HepG2 (cell line): ENCODE data around the gene HAUS7. TPM values are rescaled to one million over a fixed set of nuclear protein-coding genes. Genes with fewer than 3 reads are reported as not detected.

Experiments used
- ATAC-seq: fragments of 200-7000 bp; cut with Tn5 transposase; 3 replicates; pipeline ENCODE4 v1.9.1; 2020; ENCODE audit warnings: mild to moderate bottlenecking, moderate library complexity
- BruUV-seq: library from RNA; stranded (reverse); fragments of 400-500 nt; replicated peaks from 2 replicates; lab custom pipeline; 2021; lab: Mats Ljungman, UMichigan
- CTCF ChIA-PET: fragments of 300-600 bp; formaldehyde crosslinking; extraction: SDS; loops from one replicate; lab custom pipeline; 2021; ENCODE audit warnings: low total read pairs, inconsistent platforms, low intra/inter-chr PET ratio; lab: Yijun Ruan, JAX
- POLR2A ChIA-PET: fragments of 350-600 bp; sonication (Branson Sonifier 250); formaldehyde crosslinking; loops from one replicate; lab custom pipeline; 2020; ENCODE audit warnings: antibody characterized with exemption, inconsistent platforms; lab: Yijun Ruan, JAX
- DNase-seq: peaks from one replicate; pipeline ENCODE4 v3.0.0-alpha.2; 2015; ENCODE audit warnings: low spot score
- FAIRE-seq: peaks from 3 replicates; lab custom pipeline; 2011; peaks lifted over from hg19 to GRCh38; lab: Jason Lieb, UNC
- H2AFZ ChIP-seq: one replicate; pipeline ENCODE4 v1.6.1; 2011; ENCODE audit warnings: low read length, inconsistent platforms
- H3K27ac ChIP-seq: fragments of 300-600 bp; 3 replicates; pipeline ENCODE4 v1.8.0; 2011; ENCODE audit warnings: mixed run types, mild to moderate bottlenecking, mixed read lengths, low read length, inconsistent platforms; ENCODE audit not compliant: insufficient read depth; ENCODE audit errors: extremely low read length
- H3K27me3 ChIP-seq, 2 experiments: fragments of 200-600 bp in 1 of 2; 2 replicates in 1 of 2; 3 replicates in 1 of 2; pipeline versions ENCODE4 v1.6.0 to v1.8.0; 2011; ENCODE audit warnings: low read length in 2 of 2, mild to moderate bottlenecking in 2 of 2, moderate library complexity in 2 of 2, inconsistent platforms in 1 of 2; ENCODE audit not compliant: insufficient read depth in 2 of 2, control insufficient read depth in 1 of 2
- H3K36me3 ChIP-seq, 2 experiments: fragments of 200-600 bp in 1 of 2; replicated peaks in 1 of 2; 2 replicates in 1 of 2; 3 replicates in 1 of 2; pipeline versions ENCODE4 v1.5.1 to v1.8.0; 2011; ENCODE audit warnings: low read length in 2 of 2, inconsistent platforms in 1 of 2; ENCODE audit not compliant: insufficient read depth in 2 of 2, control insufficient read depth in 1 of 2
- H3K4me1 ChIP-seq: 2 replicates; pipeline ENCODE4 v1.5.1; 2012; ENCODE audit warnings: low read length, inconsistent platforms; ENCODE audit not compliant: insufficient read depth
- H3K4me2 ChIP-seq: 2 replicates; pipeline ENCODE4 v1.6.0; 2011; ENCODE audit warnings: low read depth, low read length, inconsistent platforms
- H3K4me3 ChIP-seq, 3 experiments: fragments of 200-600 bp in 1 of 3; sonication (generic), shearing (Covaris generic) in 1 of 3; replicated peaks in 1 of 3; 2 replicates each; pipeline ENCODE4 v1.5.1; 2011 to 2016; ENCODE audit warnings: low read length in 3 of 3, inconsistent platforms in 2 of 3, low read depth in 2 of 3, mild to moderate bottlenecking in 2 of 3, control low read depth in 1 of 3, mixed read lengths in 1 of 3; ENCODE audit not compliant: insufficient read depth in 1 of 3
- H3K79me2 ChIP-seq: one replicate; pipeline ENCODE4 v1.6.1; 2011; ENCODE audit warnings: low read length, inconsistent platforms; ENCODE audit not compliant: insufficient read depth
- H3K9ac ChIP-seq: 2 replicates; pipeline ENCODE4 v1.6.0; 2011; ENCODE audit warnings: mild to moderate bottlenecking, low read depth, low read length, inconsistent platforms; ENCODE audit not compliant: insufficient read depth
- H3K9me3 ChIP-seq: 2 replicates; pipeline ENCODE4 v1.5.1; 2012; ENCODE audit warnings: mild to moderate bottlenecking, low read length
- H4K20me1 ChIP-seq: 2 replicates; pipeline ENCODE4 v1.6.0; 2011; ENCODE audit warnings: inconsistent platforms, mild to moderate bottlenecking, low read length, moderate library complexity; ENCODE audit not compliant: insufficient read depth
- ELF3 ChIP-seq: IDR thresholded peaks from 2 replicates; pipeline ENCODE4 v1.6.1; 2016; ENCODE audit warnings: missing genetic modification reagents, missing compliant biosample characterization
- HIVEP1 ChIP-seq: sonication (generic); formaldehyde crosslinking; IDR thresholded peaks from 2 replicates; pipeline ENCODE4 v1.4.0; 2020; ENCODE audit warnings: mild to moderate bottlenecking, missing genetic modification reagents
- MTF1 ChIP-seq: sonication (generic); formaldehyde crosslinking; IDR thresholded peaks from 2 replicates; pipeline ENCODE4 v1.5.0; 2020; ENCODE audit warnings: missing genetic modification reagents
- SETDB1 ChIP-seq: sonication (generic); formaldehyde crosslinking; IDR thresholded peaks from 2 replicates; pipeline ENCODE4 v1.5.1; 2020; ENCODE audit warnings: missing genetic modification reagents, mild to moderate bottlenecking, borderline replicate concordance
- STAT5B ChIP-seq: sonication (generic); formaldehyde crosslinking; IDR thresholded peaks from 2 replicates; pipeline ENCODE4 v1.4.0; 2020; ENCODE audit warnings: missing genetic modification reagents
- ZNF160 ChIP-seq: sonication (generic); formaldehyde crosslinking; IDR thresholded peaks from 2 replicates; pipeline ENCODE4 v1.8.0; 2022; ENCODE audit warnings: mild to moderate bottlenecking, inconsistent platforms, missing genetic modification reagents
- ZNF7 ChIP-seq: IDR thresholded peaks from 2 replicates; pipeline ENCODE4 v1.6.1; 2016; ENCODE audit warnings: missing biosample characterization, missing genetic modification reagents
- WGBS: methylation state at CpG from one replicate; pipeline ENCODE4 v1.1.6; 2017; ENCODE audit warnings: low lambda C conversion rate; 5-methylcytosine and 5-hydroxymethylcytosine counted together
- in situ Hi-C: cut with HindIII; loops from 2 replicates; pipeline ENCODE4 v1.10.0; 2017; ENCODE audit warnings: low pct_unique_long_range_greater_than_20kb; ENCODE audit not compliant: extremely low pct_ligation_motif_present
- intact Hi-C: fragments of 100-400 bp; cut with micrococcal nuclease; formaldehyde crosslinking; loops from one replicate; pipeline ENCODE4 v1.10.0; 2022; ENCODE audit not compliant: unreplicated experiment
- polyA plus RNA-seq, 8 experiments: library from polyadenylated mRNA; depleted of rRNA in 3 of 8; stranded (reverse) in 7 of 8; unstranded in 1 of 8; fragments of >200 nt; fragmentation: Illumina TruSeq in 4 of 8; extraction: Trizol in 4 of 8; gene quantifications; 2 replicates each; pipeline versions ENCODE4 v1.2.1 to v1.2.3, GENCODE V29; 2011 to 2016; ENCODE audit warnings: low read depth in 4 of 8, missing spikeins in 1 of 8, mixed read lengths in 1 of 8; ENCODE audit not compliant: insufficient read depth in 1 of 8
- total RNA-seq, 5 experiments: library from RNA; depleted of rRNA; stranded (reverse); fragments of >200 nt; fragmentation: Illumina TruSeq; extraction: Trizol; gene quantifications; 2 replicates each; pipeline ENCODE4 v1.2.3, GENCODE V29; 2016; ENCODE audit warnings: low read depth in 1 of 5
- TF ChIP-seq, protein P1 (sequence below): sonication (generic); formaldehyde crosslinking; IDR thresholded peaks from 2 replicates; pipeline ENCODE4 v1.5.0; 2020; ENCODE audit warnings: missing genetic modification reagents, mild to moderate bottlenecking, borderline replicate concordance
- TF ChIP-seq, protein P2 (sequence below): fragments of 450-650 bp; IDR thresholded peaks from 2 replicates; pipeline ENCODE4 v1.6.1; 2017; ENCODE audit warnings: mild to moderate bottlenecking

HAUS7 gene
- total and polyA plus RNA-seq, 2 of the 13 experiments (the other 11 are each of a cell fraction or from before 2014, with no cell fraction given) = 10.9 to 42.4 TPM

DNA sequence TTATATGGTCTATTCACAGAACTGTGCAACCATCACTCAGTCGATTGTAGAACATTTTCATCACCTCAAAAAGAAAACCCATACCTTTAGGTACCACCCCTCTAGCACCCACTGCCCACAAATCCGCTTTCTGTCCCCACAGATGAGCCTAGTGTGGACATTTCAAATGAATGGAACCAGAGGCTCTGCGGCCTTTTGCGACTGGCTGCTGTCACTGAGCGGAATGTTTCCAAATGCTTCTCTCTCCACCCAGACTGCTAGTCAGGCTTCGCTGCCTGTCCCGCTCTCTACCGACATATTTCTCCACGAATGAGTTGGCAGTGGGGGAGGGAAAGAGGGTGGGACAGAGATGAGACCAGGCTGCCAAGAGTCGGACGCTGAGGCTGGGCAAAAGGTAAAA is 22.7 kb upstream of the HAUS7 start:
- no peaks in the 10 kb centered on the region for H3K79me2 ChIP-seq
- BruUV-seq = no TSS peak
- H3K4me2 ChIP-seq = no peak overlapping the region
- no peak overlapping the region for H2AFZ ChIP-seq
- no peak for TF ChIP-seq ZNF160 (CRISPR knock-in tag)
- TF ChIP-seq ELF3 (CRISPR knock-in tag) = no peak
- TF ChIP-seq, protein P1, sequence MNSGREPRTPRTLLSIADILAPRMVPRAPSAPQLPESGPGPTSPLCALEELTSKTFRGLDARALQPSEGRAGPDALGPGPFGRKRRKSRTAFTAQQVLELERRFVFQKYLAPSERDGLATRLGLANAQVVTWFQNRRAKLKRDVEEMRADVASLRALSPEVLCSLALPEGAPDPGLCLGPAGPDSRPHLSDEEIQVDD (CRISPR knock-in tag) = no peak
- TF ChIP-seq, protein P2, sequence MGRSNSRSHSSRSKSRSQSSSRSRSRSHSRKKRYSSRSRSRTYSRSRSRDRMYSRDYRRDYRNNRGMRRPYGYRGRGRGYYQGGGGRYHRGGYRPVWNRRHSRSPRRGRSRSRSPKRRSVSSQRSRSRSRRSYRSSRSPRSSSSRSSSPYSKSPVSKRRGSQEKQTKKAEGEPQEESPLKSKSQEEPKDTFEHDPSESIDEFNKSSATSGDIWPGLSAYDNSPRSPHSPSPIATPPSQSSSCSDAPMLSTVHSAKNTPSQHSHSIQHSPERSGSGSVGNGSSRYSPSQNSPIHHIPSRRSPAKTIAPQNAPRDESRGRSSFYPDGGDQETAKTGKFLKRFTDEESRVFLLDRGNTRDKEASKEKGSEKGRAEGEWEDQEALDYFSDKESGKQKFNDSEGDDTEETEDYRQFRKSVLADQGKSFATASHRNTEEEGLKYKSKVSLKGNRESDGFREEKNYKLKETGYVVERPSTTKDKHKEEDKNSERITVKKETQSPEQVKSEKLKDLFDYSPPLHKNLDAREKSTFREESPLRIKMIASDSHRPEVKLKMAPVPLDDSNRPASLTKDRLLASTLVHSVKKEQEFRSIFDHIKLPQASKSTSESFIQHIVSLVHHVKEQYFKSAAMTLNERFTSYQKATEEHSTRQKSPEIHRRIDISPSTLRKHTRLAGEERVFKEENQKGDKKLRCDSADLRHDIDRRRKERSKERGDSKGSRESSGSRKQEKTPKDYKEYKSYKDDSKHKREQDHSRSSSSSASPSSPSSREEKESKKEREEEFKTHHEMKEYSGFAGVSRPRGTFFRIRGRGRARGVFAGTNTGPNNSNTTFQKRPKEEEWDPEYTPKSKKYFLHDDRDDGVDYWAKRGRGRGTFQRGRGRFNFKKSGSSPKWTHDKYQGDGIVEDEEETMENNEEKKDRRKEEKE = no peak
- TF ChIP-seq ZNF7 = peak; percentile 93
- TF ChIP-seq HIVEP1 (CRISPR knock-in tag) = no peak
- TF ChIP-seq MTF1 = no peak
- no peak for TF ChIP-seq SETDB1 (CRISPR knock-in tag)
- no peak for TF ChIP-seq STAT5B (CRISPR knock-in tag)
- no peaks in the 10 kb centered on the region for H3K9me3 ChIP-seq
- 0 out of 5 replicates have a peak, but pooled peaks cover 1 to 6% of the 10 kb centered on the region in 2 experiments for H3K27me3 ChIP-seq
- WGBS = 59% methylated on average over 11 of the region's 11 CpGs
- H3K9ac ChIP-seq = no peak overlapping the region
- ATAC-seq (no peak), DNase-seq (no peak), FAIRE-seq (no peak)
- H3K36me3 ChIP-seq = no peaks in the 10 kb centered on the region
- ChIA-PET POLR2A (no interaction called here), CTCF (interaction anchor here (1.1 kb wide), 1 partner anchor 32 kb away, joined by 3 read pairs; no protein-coding TSS in a partner anchor)
- intact Hi-C loops = no loop called here
- H3K4me3 ChIP-seq = no peak overlapping the region
- in situ Hi-C loops = no loop called here
- no peaks in the 10 kb centered on the region for H4K20me1 ChIP-seq
- H3K27ac ChIP-seq = no peak overlapping the region
- peaks cover 69% of the 10 kb centered on the region for H3K4me1 ChIP-seq
